Spinal cord (tissue), 10 donors: ENCODE measurements around the gene C2orf69. TPM values are rescaled to one million over a fixed set of nuclear protein-coding genes. Genes with fewer than 3 reads are reported as not detected.

Source experiments
- DNase-seq, 6 donors: peaks; one replicate each; pipeline versions ENCODE4 v3.0.0 to v3.0.0-alpha.2; 2013 to 2015; ENCODE audit warnings: low spot score in 6 of 6, low read depth in 4 of 6
- H3K27ac ChIP-seq: one replicate; pipeline ENCODE4 v1.5.1; 2013; ENCODE audit warnings: low read depth, low read length, control low read depth
- H3K27me3 ChIP-seq: one replicate; pipeline ENCODE4 v1.6.1; 2013; ENCODE audit warnings: low read length; ENCODE audit not compliant: control insufficient read depth, insufficient read depth
- H3K36me3 ChIP-seq: one replicate; pipeline ENCODE4 v1.6.1; 2013; ENCODE audit warnings: low read length; ENCODE audit not compliant: control insufficient read depth, insufficient read depth
- H3K4me1 ChIP-seq: one replicate; pipeline ENCODE4 v1.6.1; 2013; ENCODE audit warnings: low read length; ENCODE audit not compliant: control insufficient read depth, insufficient read depth
- H3K4me3 ChIP-seq: one replicate; pipeline ENCODE4 v1.5.1; 2013; ENCODE audit warnings: low read depth, low read length, control low read depth
- H3K9me3 ChIP-seq: one replicate; pipeline ENCODE4 v1.6.1; 2013; ENCODE audit warnings: low read length; ENCODE audit not compliant: control insufficient read depth, insufficient read depth
- WGBS: methylation state at CpG from one replicate; pipeline ENCODE4 v1.1.5; 2013; ENCODE audit warnings: missing lambda C conversion rate; ENCODE audit not compliant: insufficient coverage; 5-methylcytosine and 5-hydroxymethylcytosine counted together
- polyA plus RNA-seq, 2 donors: library from polyadenylated mRNA; unstranded; fragments of 120-200 nt; gene quantifications; one replicate each; pipeline ENCODE4 v1.2.1, GENCODE V29; 2013; ENCODE audit not compliant: insufficient read length in 2 of 2
- small RNA-seq: library from RNA; depleted of rRNA; stranded (forward); fragments of <200 nt; gene quantifications from one replicate; pipeline ENCODE3, GENCODE V24; 2014; ENCODE audit warnings: low replicate concordance
- total RNA-seq, 2 donors: library from RNA; depleted of rRNA in 1 of 2; stranded (reverse); fragments of 120-200 nt in 1 of 2; fragments of >200 nt in 1 of 2; gene quantifications; one replicate each; pipeline versions ENCODE4 v1.2.3 to v1.2.4, GENCODE V29; 2013 to 2014
- donor health status: healthy.

Gene C2orf69
- total and polyA plus RNA-seq, 4 donors: 9.2 to 24.9 (median 20.9) TPM

- 91% methylated on average over 1 of the region's 3 CpGs for WGBS
- no peak for DNase-seq
- Histone ChIP-seq H3K27ac (no peak overlapping the region), H3K4me1 (no peaks in the 10 kb centered on the region), H3K4me3 (no peak overlapping the region), H3K27me3 (no peaks in the 10 kb centered on the region), H3K9me3 (no peaks in the 10 kb centered on the region), H3K36me3 (no peaks in the 10 kb centered on the region)
Observed at GRCh38 chr2:199975273-199975895, 64.3 kb downstream of the C2orf69 start.

Small RNA genes within 50 kb of the gene (small RNA-seq; reads per million reads assigned to genes)
- gene AC108032.1 (not detected), gene RN7SL717P (not detected)

Other genes with a start within 250 kb of the C2orf69 start
- 1 to 10 TPM; 4.2 to 6.1 TPM for gene FTCDNL1, start 60.1 kb upstream of the C2orf69 start, total RNA-seq
- 1 to 10 TPM; 2.2 to 2.9 TPM for gene FTCDNL1, start 60.1 kb upstream of the C2orf69 start, polyA plus RNA-seq
- gene TYW5, start 44.2 kb downstream of the C2orf69 start, total RNA-seq: 10 to 100 TPM; 11.2 to 14.4 TPM
- 10 to 100 TPM; 10.4 to 12.5 TPM for gene TYW5, start 44.2 kb downstream of the C2orf69 start, polyA plus RNA-seq
- 10 to 100 TPM; 15.6 to 17.1 TPM for gene MAIP1, start 44.3 kb downstream of the C2orf69 start, total RNA-seq
- 10 to 100 TPM; 23.4 to 27.8 TPM for gene MAIP1, start 44.3 kb downstream of the C2orf69 start, polyA plus RNA-seq